HG02973 (cell line): ENCODE results near the gene KRT2.

Source experiments
- ATAC-seq: cut with Tn5 transposase; IDR thresholded peaks from one replicate; pipeline ENCODE4 v1.9.1; 2021; ENCODE audit warnings: moderate library complexity; ENCODE audit not compliant: unreplicated experiment

Gene KRT2

GRCh38 chr12:52600475-52600874 lies 51.5 kb downstream of the KRT2 start:
- ATAC-seq: no peak

DNA sequence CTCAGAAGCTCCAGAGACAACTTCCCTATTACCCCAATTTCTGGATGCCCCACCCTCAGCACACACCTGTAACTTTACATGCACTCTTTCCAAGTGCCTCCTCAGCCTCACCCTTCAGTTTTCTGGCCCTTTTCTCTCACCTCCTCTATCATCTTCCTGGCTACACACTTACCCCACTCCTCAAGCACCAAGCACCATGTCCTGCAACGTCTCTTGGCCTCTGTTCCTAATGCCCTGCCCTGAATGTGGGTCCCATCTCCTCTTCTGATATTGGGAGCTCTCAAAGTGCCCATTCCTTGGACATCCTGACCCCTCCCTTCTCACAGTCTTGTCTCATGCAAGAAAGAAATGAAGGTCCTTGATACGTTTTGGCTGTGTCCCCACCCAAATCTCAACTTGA lies 51.9 kb downstream of the KRT2 start:
- ATAC-seq: no peak

DNA sequence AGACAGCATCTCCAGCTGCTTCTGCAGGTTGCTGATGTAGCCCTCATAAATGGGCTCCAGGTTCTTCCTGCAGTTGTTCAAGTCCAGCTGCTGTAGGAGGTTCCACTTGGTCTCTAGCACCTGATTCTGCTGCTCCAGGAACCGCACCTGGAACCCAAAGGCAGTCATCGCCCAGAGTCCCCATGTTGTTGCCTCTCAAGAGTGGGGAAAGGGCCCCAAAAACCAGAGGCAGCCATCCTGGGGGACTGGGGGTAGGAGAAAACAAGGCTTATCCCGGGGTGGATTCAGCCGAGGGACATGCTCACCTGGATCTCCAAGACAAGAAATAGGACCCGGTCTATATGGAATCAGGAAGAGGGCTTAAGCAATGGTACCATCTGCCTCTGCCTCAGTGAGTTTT lies 53.0 kb downstream of the KRT2 start:
- ATAC-seq: no peak
